ENCODE data around the gene TPP2. TPM values are rescaled to one million over a fixed set of nuclear protein-coding genes. Genes with fewer than 3 reads are reported as not detected.

TPP2 gene
- total RNA-seq, 1 experiment from 2014 or later, result 68.3 TPM

- no peak for TF ChIP-seq ATF3 (CRISPR knock-in tag; conservative IDR thresholded peaks at IDR 0.05)
- no peak for TF ChIP-seq E2F1 (CRISPR knock-in tag; IDR thresholded peaks at IDR 0.05)
- TF ChIP-seq CREM (CRISPR knock-in tag; IDR thresholded peaks at IDR 0.05), result no peak
These were observed 99.7 kb downstream of the TPP2 start (continued) for GRCh38 chr13:102696465-102696864.

GRCh38 chr13:102697264-102697663, 100.5 kb downstream of the TPP2 start:
- no peak for TF ChIP-seq NFATC4 (CRISPR knock-in tag; IDR thresholded peaks at IDR 0.05)
- no peak for TF ChIP-seq FOXP1 (CRISPR knock-in tag; IDR thresholded peaks at IDR 0.05; ENCODE audit: borderline replicate concordance)
- no peak for TF ChIP-seq AR (CRISPR knock-in tag; IDR thresholded peaks at IDR 0.05)
- TF ChIP-seq OVOL2 (CRISPR knock-in tag; IDR thresholded peaks at IDR 0.05; ENCODE audit: borderline replicate concordance), result no peak
- TF ChIP-seq TEAD1 (CRISPR knock-in tag; IDR thresholded peaks at IDR 0.05), result no peak
- ChIA-PET POLR2A (no interaction called here), CTCF (no interaction called here)
- ATAC-seq (no peak), DNase-seq (ENCODE audit: low spot score) (no peak)
- Mint-ChIP-seq H3K27ac (no peak overlapping the region), H3K4me1 (peaks cover 17% of the 10 kb centered on the region), H3K27me3 (ENCODE audit: low read depth) (no peaks in the 10 kb centered on the region), H3K36me3 (peaks cover 3% of the 10 kb centered on the region; the same call in 1 of the 2 replicates), H3K4me3 (no peak overlapping the region), H3K9me3 (peaks cover 13% of the 10 kb centered on the region)

- H3K36me3 Mint-ChIP-seq, result peaks cover 3% of the 10 kb centered on the region; the same call in 1 of the 2 replicates
- H3K9me3 Mint-ChIP-seq, result peaks cover 13% of the 10 kb centered on the region
- no peak overlapping the region for H3K4me3 Mint-ChIP-seq
- DNase-seq (ENCODE audit: low spot score) (no peak), ATAC-seq (no peak)
- ChIA-PET CTCF (no interaction called here), POLR2A (no interaction called here)
- H3K27ac Mint-ChIP-seq, result no peak overlapping the region
- H3K4me1 Mint-ChIP-seq, result peaks cover 11% of the 10 kb centered on the region
- no peaks in the 10 kb centered on the region for H3K27me3 Mint-ChIP-seq (ENCODE audit: low read depth)
- TF ChIP-seq ZBTB21 (CRISPR knock-in tag; IDR thresholded peaks at IDR 0.05; ENCODE audit: borderline replicate concordance) (no peak), OVOL2 (CRISPR knock-in tag; IDR thresholded peaks at IDR 0.05; ENCODE audit: borderline replicate concordance) (no peak), NFE2L1 (CRISPR knock-in tag; IDR thresholded peaks at IDR 0.05) (no peak), E2F1 (CRISPR knock-in tag; IDR thresholded peaks at IDR 0.05) (no peak), CREB1 (CRISPR knock-in tag; IDR thresholded peaks at IDR 0.05) (no peak), PRDM15 (CRISPR knock-in tag; IDR thresholded peaks at IDR 0.05) (no peak)
These were observed 101.3 kb downstream of the TPP2 start for GRCh38 chr13:102697929-102698648.
